Sigmoid colon (tissue), 7 donors: Measurements from ENCODE around the gene THBS2. TPM values are rescaled to one million over a fixed set of nuclear protein-coding genes. Genes with fewer than 3 reads are reported as not detected.
"Not testable (repeated sequence)": the region's sequence is repeated elsewhere in the genome, so short reads cannot be mapped to it uniquely, and the experiment has no call there.

Experiments used
- DNase-seq: peaks from one replicate; pipeline ENCODE4 v3.0.0-alpha.2; 2019
- H3K27ac ChIP-seq, 4 donors: fragments of 200-600 bp; sonication (generic); one replicate each; pipeline ENCODE4 v1.5.1; 2016 to 2019; ENCODE audit warnings: mild to moderate bottlenecking in 1 of 4
- H3K27me3 ChIP-seq, 3 donors: fragments of 200-600 bp; sonication (generic); one replicate each; pipeline ENCODE4 v1.5.1; 2019; ENCODE audit warnings: mild to moderate bottlenecking in 1 of 3
- H3K36me3 ChIP-seq, 4 donors: fragments of 200-600 bp; sonication (generic); one replicate each; pipeline ENCODE4 v1.5.1; 2016 to 2019
- H3K4me1 ChIP-seq, 4 donors: fragments of 200-600 bp; sonication (generic); one replicate each; pipeline ENCODE4 v1.5.1; 2017 to 2019
- H3K4me3 ChIP-seq, 4 donors: fragments of 200-600 bp; sonication (generic); one replicate each; pipeline ENCODE4 v1.5.1; 2017 to 2019; ENCODE audit warnings: mild to moderate bottlenecking in 2 of 4, moderate library complexity in 1 of 4
- H3K9me3 ChIP-seq, 4 donors: fragments of 200-600 bp in 3 of 4; sonication (generic) in 3 of 4; one replicate each; pipeline versions ENCODE4 v1.5.1 to v1.6.1; 2013 to 2019
- CTCF ChIP-seq, 4 experiments: fragments of 450-650 bp in 3 of 4; fragments of 200-600 bp in 1 of 4; IDR thresholded peaks; one replicate each; pipeline ENCODE4 v1.5.1; 2016 to 2019; ENCODE audit warnings: antibody characterized with exemption in 4 of 4, mild to moderate bottlenecking in 3 of 4, moderate library complexity in 2 of 4
- EP300 ChIP-seq, 4 donors: sonication (generic); formaldehyde crosslinking; IDR thresholded peaks; one replicate each; pipeline ENCODE4 v1.6.1; 2017; ENCODE audit warnings: antibody characterized with exemption in 4 of 4
- POLR2A ChIP-seq, 2 donors: fragments of 450-650 bp; IDR thresholded peaks; one replicate each; pipeline ENCODE4 v1.6.1; 2016; ENCODE audit warnings: antibody characterized with exemption in 2 of 2, mild to moderate bottlenecking in 2 of 2, moderate library complexity in 2 of 2
- POLR2AphosphoS5 ChIP-seq, 4 donors: sonication (generic); formaldehyde crosslinking; IDR thresholded peaks; one replicate each; pipeline ENCODE4 v1.6.1; 2017; ENCODE audit warnings: antibody characterized with exemption in 4 of 4
- WGBS, 2 donors: extraction: QIAGEN DNeasy Blood & Tissue Kit; methylation state at CpG; one replicate each; pipeline ENCODE4 v1.1.7; 2013; 5-methylcytosine and 5-hydroxymethylcytosine counted together
- intact Hi-C: fragments of 100-400 bp; cut with DNase I; formaldehyde crosslinking; loops from one replicate; pipeline ENCODE4 v1.15.1; 2023
- polyA plus RNA-seq, 3 donors: library from polyadenylated mRNA; stranded (reverse); fragments of 200-250 nt; gene quantifications; one replicate each; pipeline ENCODE4 v1.2.3, GENCODE V29; 2013
- total RNA-seq, 4 donors: library from RNA; depleted of rRNA; stranded (reverse); fragments of >200 nt; gene quantifications; one replicate each; pipeline ENCODE4 v1.1.0, GENCODE V29; 2016
- donor health status: healthy with polysubstance abuse.
- donor health status: Bipolar disorder and iron deficiency.
- donor health status: healthy.

THBS2 gene
- total and polyA plus RNA-seq, 7 donors = 1.7 to 59.0 (median 37.6) TPM

GRCh38 chr6:169274781-169275180 lies 21.1 kb upstream of the THBS2 start:
- no peaks in the 10 kb centered on the region for H3K36me3 ChIP-seq
- no peak overlapping the region for H3K4me3 ChIP-seq
- no peak overlapping the region for H3K27ac ChIP-seq
- H3K4me1 ChIP-seq = peaks cover 0 to 3% (median 0%) of the 10 kb centered on the region in 4 donors
- H3K9me3 ChIP-seq = no peaks in the 10 kb centered on the region
- intact Hi-C loops = no loop called here
- no peaks in the 10 kb centered on the region for H3K27me3 ChIP-seq
- 57 to 61% methylated on average over 1 of the region's 1 CpG for WGBS, 2 donors
- no peak for TF ChIP-seq POLR2AphosphoS5 (IDR thresholded peaks at IDR 0.05)
- TF ChIP-seq EP300 (IDR thresholded peaks at IDR 0.05) = no peak
- no peak for TF ChIP-seq POLR2A (IDR thresholded peaks at IDR 0.05)
- no peak for TF ChIP-seq CTCF (IDR thresholded peaks at IDR 0.05)
- DNase-seq = no peak

GRCh38 chr6:169273511-169273910 lies 19.9 kb upstream of the THBS2 start:
- intact Hi-C loops = no loop called here
- DNase-seq = no peak
- H3K36me3 ChIP-seq = no peaks in the 10 kb centered on the region
- H3K27ac ChIP-seq = no peak overlapping the region
- H3K4me3 ChIP-seq = no peak overlapping the region
- TF ChIP-seq CTCF (IDR thresholded peaks at IDR 0.05) (no peak), POLR2A (IDR thresholded peaks at IDR 0.05) (no peak), EP300 (IDR thresholded peaks at IDR 0.05) (no peak), POLR2AphosphoS5 (IDR thresholded peaks at IDR 0.05) (no peak)
- WGBS, 2 donors = 86 to 90% methylated on average over 3 of the region's 3 CpGs
- no peaks in the 10 kb centered on the region for H3K9me3 ChIP-seq
- H3K27me3 ChIP-seq = no peaks in the 10 kb centered on the region
- H3K4me1 ChIP-seq = peaks cover 0 to 4% (median 0%) of the 10 kb centered on the region in 4 donors

GRCh38 chr6:169271877-169272216 lies 18.2 kb upstream of the THBS2 start:
- intact Hi-C loops = no loop called here
- no peaks in the 10 kb centered on the region for H3K27me3 ChIP-seq
- H3K9me3 ChIP-seq = no peaks in the 10 kb centered on the region
- no peak overlapping the region for H3K4me3 ChIP-seq
- TF ChIP-seq CTCF (IDR thresholded peaks at IDR 0.05) (no peak), POLR2A (IDR thresholded peaks at IDR 0.05) (no peak), POLR2AphosphoS5 (IDR thresholded peaks at IDR 0.05) (no peak), EP300 (IDR thresholded peaks at IDR 0.05) (no peak)
- no peak overlapping the region for H3K27ac ChIP-seq
- no peaks in the 10 kb centered on the region for H3K36me3 ChIP-seq
- 41 to 71% methylated on average over 1 of the region's 1 CpG for WGBS, 2 donors
- peaks cover 0 to 4% (median 0%) of the 10 kb centered on the region in 4 donors for H3K4me1 ChIP-seq
- DNase-seq = no peak

- peak; percentile 43 for DNase-seq
- H3K4me3 ChIP-seq = no peak overlapping the region
- H3K4me1 ChIP-seq = peaks cover 0 to 4% (median 0%) of the 10 kb centered on the region in 4 donors
- H3K27me3 ChIP-seq = no peaks in the 10 kb centered on the region
- TF ChIP-seq EP300 (IDR thresholded peaks at IDR 0.05) = no peak
- no peak for TF ChIP-seq CTCF (IDR thresholded peaks at IDR 0.05)
- no peak for TF ChIP-seq POLR2A (IDR thresholded peaks at IDR 0.05)
- no peak for TF ChIP-seq POLR2AphosphoS5 (IDR thresholded peaks at IDR 0.05)
- H3K27ac ChIP-seq = no peak overlapping the region
- WGBS, 2 donors = 68 to 86% methylated on average over 10 of the region's 10 CpGs
- no peaks in the 10 kb centered on the region for H3K36me3 ChIP-seq
- H3K9me3 ChIP-seq = no peaks in the 10 kb centered on the region
- intact Hi-C loops = no loop called here
Observed at GRCh38 chr6:169271158-169271876, 17.7 kb upstream of the THBS2 start.

- H3K27me3 ChIP-seq, DNase-seq, H3K36me3 ChIP-seq, H3K4me1 ChIP-seq, intact Hi-C loops, H3K9me3 ChIP-seq, H3K4me3 ChIP-seq: not testable (repeated sequence)
- H3K27ac ChIP-seq = peak overlapping the region in 3 of 4 donors; percentile 23 to 47 (median 39)
Observed at GRCh38 chr6:169270077-169270380, 16.4 kb upstream of the THBS2 start.
